Psoas muscle (tissue), 8 donors: Measurements from ENCODE around the gene TBC1D22A. TPM values are rescaled to one million over a fixed set of nuclear protein-coding genes. Genes with fewer than 3 reads are reported as not detected.

Experiments
- ATAC-seq, 4 donors: fragments of 200-7000 bp; cut with Tn5 transposase; one replicate each; pipeline ENCODE4 v1.9.1; 2020; ENCODE audit warnings: moderate library complexity in 3 of 4, mild to moderate bottlenecking in 2 of 4
- DNase-seq, 2 donors: peaks; one replicate each; pipeline ENCODE4 v3.0.0-alpha.2; 2020
- H3K27ac ChIP-seq: fragments of 200-600 bp; one replicate; pipeline ENCODE4 v1.8.0; 2022
- H3K27me3 ChIP-seq, 3 donors: fragments of 200-600 bp in 1 of 3; one replicate each; pipeline versions ENCODE4 v1.6.1 to v1.8.0; 2013 to 2022; ENCODE audit warnings: low read length in 2 of 3, mild to moderate bottlenecking in 2 of 3, moderate library complexity in 1 of 3; ENCODE audit not compliant: insufficient read depth in 3 of 3
- H3K36me3 ChIP-seq, 2 donors: fragments of 200-600 bp in 1 of 2; one replicate each; pipeline versions ENCODE4 v1.6.1 to v1.8.0; 2013 to 2022; ENCODE audit warnings: low read depth in 1 of 2, mild to moderate bottlenecking in 1 of 2, moderate library complexity in 1 of 2; ENCODE audit not compliant: insufficient read depth in 1 of 2
- H3K4me1 ChIP-seq: fragments of 200-600 bp; one replicate; pipeline ENCODE4 v1.8.0; 2022
- H3K4me3 ChIP-seq: fragments of 200-600 bp; one replicate; pipeline ENCODE4 v1.8.0; 2022; ENCODE audit warnings: mild to moderate bottlenecking
- H3K9me3 ChIP-seq: fragments of 200-600 bp; one replicate; pipeline ENCODE4 v1.8.0; 2022
- WGBS, 3 donors: extraction: QIAGEN DNeasy Blood & Tissue Kit; methylation state at CpG; one replicate each; pipeline versions ENCODE4 v1.1.6 to v1.1.7; 2013; 5-methylcytosine and 5-hydroxymethylcytosine counted together
- intact Hi-C, 2 donors: fragments of 100-400 bp; cut with DNase I; formaldehyde crosslinking; loops; one replicate each; pipeline versions ENCODE4 v1.11.0 to v1.14.2; 2022
- polyA plus RNA-seq, 3 donors: library from polyadenylated mRNA; stranded (reverse); fragments of 200-250 nt; gene quantifications; one replicate each; pipeline ENCODE4 v1.2.3, GENCODE V29; 2013
- total RNA-seq, 4 donors: library from RNA; stranded (reverse); fragmentation: NEBNext Ultra II Directional in 2 of 4; extraction: Animal tissue kit (Norgen Biotek cat#: 25700) in 2 of 4; gene quantifications; one replicate each; pipeline versions ENCODE4 v1.2.1 to v1.2.4, GENCODE V29; 2021 to 2023
- TF ChIP-seq, protein P1 (sequence below): fragments of 200-600 bp; IDR thresholded peaks from one replicate; pipeline ENCODE4 v1.8.0; 2022; ENCODE audit warnings: antibody characterized with exemption
- donor health status: healthy with polysubstance abuse.
- donor health status: DM: no; HTN: no; CAD: no; lungs with moderate emphysema.
- donor health status: Bipolar disorder and iron deficiency.
- donor health status: healthy.
- donor health status: DM: yes; HTN: yes; CAD: no.
- donor health status: DM: no; HTN: no; CAD: no.
- donor health status: DM: no; HTN: no; CAD: no.
- donor health status: DM: yes; HTN: yes; CAD: no.

The TBC1D22A gene
- total and polyA plus RNA-seq, 7 donors = 11.7 to 25.0 (median 18.9) TPM

- intact Hi-C loops = no loop called here
- H3K27me3 ChIP-seq = peaks cover 0 to 6% (median 3%) of the 10 kb centered on the region in 3 donors
- peak in 1 of 2 donors; percentile 28 for DNase-seq
- no peak overlapping the region for H3K27ac ChIP-seq
- no peaks in the 10 kb centered on the region for H3K4me1 ChIP-seq
- TF ChIP-seq, protein P1, sequence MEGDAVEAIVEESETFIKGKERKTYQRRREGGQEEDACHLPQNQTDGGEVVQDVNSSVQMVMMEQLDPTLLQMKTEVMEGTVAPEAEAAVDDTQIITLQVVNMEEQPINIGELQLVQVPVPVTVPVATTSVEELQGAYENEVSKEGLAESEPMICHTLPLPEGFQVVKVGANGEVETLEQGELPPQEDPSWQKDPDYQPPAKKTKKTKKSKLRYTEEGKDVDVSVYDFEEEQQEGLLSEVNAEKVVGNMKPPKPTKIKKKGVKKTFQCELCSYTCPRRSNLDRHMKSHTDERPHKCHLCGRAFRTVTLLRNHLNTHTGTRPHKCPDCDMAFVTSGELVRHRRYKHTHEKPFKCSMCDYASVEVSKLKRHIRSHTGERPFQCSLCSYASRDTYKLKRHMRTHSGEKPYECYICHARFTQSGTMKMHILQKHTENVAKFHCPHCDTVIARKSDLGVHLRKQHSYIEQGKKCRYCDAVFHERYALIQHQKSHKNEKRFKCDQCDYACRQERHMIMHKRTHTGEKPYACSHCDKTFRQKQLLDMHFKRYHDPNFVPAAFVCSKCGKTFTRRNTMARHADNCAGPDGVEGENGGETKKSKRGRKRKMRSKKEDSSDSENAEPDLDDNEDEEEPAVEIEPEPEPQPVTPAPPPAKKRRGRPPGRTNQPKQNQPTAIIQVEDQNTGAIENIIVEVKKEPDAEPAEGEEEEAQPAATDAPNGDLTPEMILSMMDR = no peak
- ATAC-seq = no peak
- H3K9me3 ChIP-seq = no peaks in the 10 kb centered on the region
- H3K36me3 ChIP-seq = no peaks in the 10 kb centered on the region
- no peak overlapping the region for H3K4me3 ChIP-seq
- 93 to 95% (median 94%) methylated on average over 19 of the region's 19 CpGs for WGBS, 3 donors
Observed at GRCh38 chr22:47210112-47210657, 447.7 kb downstream of the TBC1D22A start.

GRCh38 chr22:47210686-47211085, 448.2 kb downstream of the TBC1D22A start:
- DNase-seq = no peak
- Histone ChIP-seq H3K9me3 (no peaks in the 10 kb centered on the region), H3K36me3 (no peaks in the 10 kb centered on the region), H3K4me3 (no peak overlapping the region), H3K4me1 (no peaks in the 10 kb centered on the region), H3K27ac (no peak overlapping the region), H3K27me3 (peaks cover 0 to 6% (median 3%) of the 10 kb centered on the region in 3 donors)
- intact Hi-C loops = no loop called here
- no peak for ATAC-seq
- TF ChIP-seq, protein P1 = no peak
- WGBS, 3 donors = 87 to 92% (median 87%) methylated on average over 9 of the region's 9 CpGs

- DNase-seq (peak in 1 of 2 donors; percentile 32), ATAC-seq (no peak)
- Histone ChIP-seq H3K27me3 (no peaks in the 10 kb centered on the region), H3K4me1 (no peaks in the 10 kb centered on the region), H3K9me3 (no peaks in the 10 kb centered on the region), H3K27ac (no peak overlapping the region), H3K36me3 (no peaks in the 10 kb centered on the region), H3K4me3 (no peak overlapping the region)
- TF ChIP-seq, protein P1 = peak; percentile 35
- intact Hi-C loops = no loop called here
- WGBS, 3 donors = 55 to 74% (median 70%) methylated on average over 16 of the region's 16 CpGs
Observed at GRCh38 chr22:47213571-47214230, 451.3 kb downstream of the TBC1D22A start.

GRCh38 chr22:47215851-47216250, 453.4 kb downstream of the TBC1D22A start:
- H3K9me3 ChIP-seq = no peaks in the 10 kb centered on the region
- ATAC-seq = no peak
- no peak overlapping the region for H3K27ac ChIP-seq
- DNase-seq = no peak
- no peaks in the 10 kb centered on the region for H3K4me1 ChIP-seq
- H3K4me3 ChIP-seq = no peak overlapping the region
- 76 to 81% (median 80%) methylated on average over 5 of the region's 5 CpGs for WGBS, 3 donors
- no peaks in the 10 kb centered on the region for H3K27me3 ChIP-seq
- intact Hi-C loops = no loop called here
- H3K36me3 ChIP-seq = no peaks in the 10 kb centered on the region
- TF ChIP-seq, protein P1 = no peak
